ENCODE measurements around the gene ZDHHC9.

Gene ZDHHC9

DNA sequence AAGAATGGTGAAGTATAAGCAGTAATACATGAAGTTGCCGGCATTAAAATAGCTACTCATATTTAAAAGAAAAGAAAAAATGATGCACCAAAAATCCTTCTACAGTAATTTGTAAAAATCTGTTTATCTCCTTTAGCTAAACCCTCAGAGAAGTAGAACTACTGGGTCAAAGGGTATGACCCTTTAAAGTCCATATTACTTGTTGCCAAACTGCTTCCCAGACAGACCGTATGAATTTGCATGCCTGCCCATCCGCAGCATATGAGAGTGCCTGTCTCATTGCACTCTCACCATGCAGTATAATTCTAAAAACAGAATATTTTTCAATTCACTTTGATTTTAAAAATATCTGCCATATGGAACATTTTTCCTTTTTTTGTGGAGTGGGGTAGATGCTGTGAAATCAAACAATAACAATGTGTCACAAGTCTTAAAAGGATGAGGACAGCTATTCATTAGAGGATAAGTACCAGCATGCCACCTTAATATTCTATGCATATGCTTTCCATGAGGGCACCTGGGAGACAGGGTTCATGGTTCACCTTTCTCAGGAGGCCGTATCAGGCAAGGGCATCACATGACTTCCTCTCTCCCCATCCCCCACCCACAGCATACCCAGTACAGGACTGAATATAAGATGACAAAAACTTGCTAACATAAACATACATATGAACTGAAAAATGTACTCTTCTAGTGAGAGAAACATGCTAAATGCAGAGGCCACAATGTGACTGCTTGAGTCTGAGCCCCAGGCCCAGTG lies 17.8 kb downstream of the ZDHHC9 start:
- H2AFZ ChIP-seq (ENCODE audit: low read depth, low read length): peak overlapping the region; percentile 9; the same call in 1 of the 2 replicates
- TF ChIP-seq CTCF (IDR thresholded peaks at IDR 0.05; ENCODE audit: low read depth, low read length): no peak
- no peak for TF ChIP-seq EZH2phosphoT487 (IDR thresholded peaks at IDR 0.05; ENCODE audit: low read depth)
- H3K9ac ChIP-seq (ENCODE audit: low read length): no peak overlapping the region
- H3K27me3 ChIP-seq (ENCODE audit: low read depth, low read length): no peaks in the 10 kb centered on the region
- H3K4me2 ChIP-seq (ENCODE audit: low read length): peak overlapping the region; percentile 25
- H3K4me1 ChIP-seq (ENCODE audit: low read length): peaks cover 16% of the 10 kb centered on the region
- H3K4me3 ChIP-seq (ENCODE audit: low read length): no peak overlapping the region
- no peaks in the 10 kb centered on the region for H4K20me1 ChIP-seq (ENCODE audit: insufficient read depth, low read length)
- peak overlapping the region; percentile 33; the same call in 1 of the 2 replicates for H3K27ac ChIP-seq (ENCODE audit: low read length)
- no peaks in the 10 kb centered on the region for H3K79me2 ChIP-seq (ENCODE audit: low read length)
- no peaks in the 10 kb centered on the region for H3K9me3 ChIP-seq (ENCODE audit: insufficient read depth, low read length)
- H3K36me3 ChIP-seq (replicated peaks; ENCODE audit: low read depth, low read length): peaks cover 4% of the 10 kb centered on the region

- Histone ChIP-seq H4K20me1 (ENCODE audit: insufficient read depth, low read length) (no peaks in the 10 kb centered on the region), H2AFZ (ENCODE audit: low read depth, low read length) (no peak overlapping the region), H3K4me2 (ENCODE audit: low read length) (no peak overlapping the region), H3K4me3 (ENCODE audit: low read length) (no peak overlapping the region), H3K9ac (ENCODE audit: low read length) (no peak overlapping the region), H3K9me3 (ENCODE audit: insufficient read depth, low read length) (no peaks in the 10 kb centered on the region), H3K27me3 (ENCODE audit: low read depth, low read length) (no peaks in the 10 kb centered on the region), H3K4me1 (ENCODE audit: low read length) (peaks cover 16% of the 10 kb centered on the region), H3K36me3 (replicated peaks; ENCODE audit: low read depth, low read length) (peaks cover 4% of the 10 kb centered on the region), H3K79me2 (ENCODE audit: low read length) (no peaks in the 10 kb centered on the region), H3K27ac (ENCODE audit: low read length) (no peak overlapping the region)
- TF ChIP-seq EZH2phosphoT487 (IDR thresholded peaks at IDR 0.05; ENCODE audit: low read depth): no peak
- TF ChIP-seq CTCF (IDR thresholded peaks at IDR 0.05; ENCODE audit: low read depth, low read length): no peak
These were observed 19.1 kb downstream of the ZDHHC9 start for GRCh38 chrX:129824620-129825019.

DNA sequence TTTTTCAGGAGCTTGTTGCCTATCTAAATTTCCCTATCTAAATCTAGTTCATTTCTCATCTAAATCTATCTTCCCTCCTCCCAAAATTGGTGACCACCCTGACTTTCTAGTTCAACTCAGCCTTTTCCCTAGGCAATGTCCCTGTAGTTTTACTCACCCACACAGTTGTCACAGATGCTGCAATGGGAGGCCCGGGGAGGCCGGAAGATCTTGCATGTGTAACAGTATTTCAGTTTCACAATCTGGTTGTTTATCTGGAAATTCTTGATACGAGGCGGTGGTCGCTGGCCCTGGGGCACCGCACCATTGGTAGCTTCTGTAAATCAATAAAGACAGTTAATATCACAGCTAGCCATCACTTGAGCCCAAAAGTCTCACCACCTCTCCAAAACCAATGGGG lies 20.2 kb downstream of the ZDHHC9 start:
- Histone ChIP-seq H3K27me3 (ENCODE audit: low read depth, low read length) (no peaks in the 10 kb centered on the region), H3K79me2 (ENCODE audit: low read length) (no peaks in the 10 kb centered on the region), H3K9me3 (ENCODE audit: insufficient read depth, low read length) (no peaks in the 10 kb centered on the region), H3K4me3 (ENCODE audit: low read length) (no peak overlapping the region), H3K9ac (ENCODE audit: low read length) (no peak overlapping the region; the same call in 1 of the 2 replicates), H4K20me1 (ENCODE audit: insufficient read depth, low read length) (no peaks in the 10 kb centered on the region), H3K4me2 (ENCODE audit: low read length) (peak overlapping the region; percentile 26; the same call in 1 of the 2 replicates), H2AFZ (ENCODE audit: low read depth, low read length) (no peak overlapping the region), H3K4me1 (ENCODE audit: low read length) (peaks cover 16% of the 10 kb centered on the region), H3K36me3 (replicated peaks; ENCODE audit: low read depth, low read length) (peaks cover 4% of the 10 kb centered on the region), H3K27ac (ENCODE audit: low read length) (0 out of 2 replicates have a peak overlapping the region, but pooled peaks have one; percentile 13)
- TF ChIP-seq EZH2phosphoT487 (IDR thresholded peaks at IDR 0.05; ENCODE audit: low read depth) (no peak), CTCF (IDR thresholded peaks at IDR 0.05; ENCODE audit: low read depth, low read length) (no peak)

DNA sequence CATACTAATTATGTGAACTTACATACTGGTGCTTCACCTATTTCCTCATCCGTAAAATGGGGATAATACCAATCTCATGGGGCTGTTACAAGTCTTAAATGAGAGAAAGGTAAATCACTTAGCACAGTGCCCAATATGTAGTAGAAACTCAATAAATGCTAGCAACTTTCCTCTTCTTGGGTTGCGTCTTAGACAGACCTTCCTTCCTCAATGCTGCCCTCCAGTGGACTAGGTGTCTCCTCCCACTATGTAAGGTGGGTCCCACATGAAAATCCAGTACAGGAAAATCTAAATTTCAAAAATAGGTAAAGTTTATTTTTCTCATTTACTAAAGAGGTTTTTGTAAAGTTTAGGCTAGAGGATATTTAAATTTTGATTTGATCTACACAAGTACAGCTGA lies 20.6 kb downstream of the ZDHHC9 start:
- peaks cover 4% of the 10 kb centered on the region for H3K36me3 ChIP-seq (replicated peaks; ENCODE audit: low read depth, low read length)
- H2AFZ ChIP-seq (ENCODE audit: low read depth, low read length): no peak overlapping the region
- no peaks in the 10 kb centered on the region for H3K79me2 ChIP-seq (ENCODE audit: low read length)
- peaks cover 16% of the 10 kb centered on the region for H3K4me1 ChIP-seq (ENCODE audit: low read length)
- H3K4me3 ChIP-seq (ENCODE audit: low read length): no peak overlapping the region
- H3K27ac ChIP-seq (ENCODE audit: low read length): no peak overlapping the region
- TF ChIP-seq CTCF (IDR thresholded peaks at IDR 0.05; ENCODE audit: low read depth, low read length): peak; percentile 78
- no peak for TF ChIP-seq EZH2phosphoT487 (IDR thresholded peaks at IDR 0.05; ENCODE audit: low read depth)
- no peaks in the 10 kb centered on the region for H4K20me1 ChIP-seq (ENCODE audit: insufficient read depth, low read length)
- no peaks in the 10 kb centered on the region for H3K9me3 ChIP-seq (ENCODE audit: insufficient read depth, low read length)
- H3K27me3 ChIP-seq (ENCODE audit: low read depth, low read length): no peaks in the 10 kb centered on the region
- 0 out of 2 replicates have a peak overlapping the region, but pooled peaks have one; percentile 26 for H3K4me2 ChIP-seq (ENCODE audit: low read length)
- no peak overlapping the region; the same call in 1 of the 2 replicates for H3K9ac ChIP-seq (ENCODE audit: low read length)

Measured in OCI-LY3 (cell line).